Neural cell (in vitro differentiated cells): ENCODE measurements around the gene LRRFIP2. TPM values are rescaled to one million over a fixed set of nuclear protein-coding genes. Genes with fewer than 3 reads are reported as not detected.

Source experiments
- H2AFZ ChIP-seq: fragments of 200-600, 300-800 bp; sonication (generic), shearing (Covaris generic); 2 replicates; pipeline ENCODE4 v1.6.0; 2014; ENCODE audit warnings: low read depth, mild to moderate bottlenecking, antibody characterized with exemption, low read length, moderate library complexity
- H3F3A ChIP-seq: fragments of 200-600 bp; shearing (Covaris generic); 2 replicates; pipeline ENCODE4 v1.6.1; 2016; ENCODE audit warnings: mild to moderate bottlenecking, moderate library complexity, mixed read lengths, antibody characterized with exemption, low read length; ENCODE audit not compliant: insufficient read depth, poor library complexity, severe bottlenecking
- H3K27ac ChIP-seq: fragments of 200-600, 300-800 bp; sonication (generic), shearing (Covaris generic); 2 replicates; pipeline ENCODE4 v1.5.1; 2014; ENCODE audit warnings: mild to moderate bottlenecking, low read length, moderate library complexity
- H3K27me3 ChIP-seq: fragments of 300-800, 200-600 bp; sonication (generic), shearing (Covaris generic); 2 replicates; pipeline ENCODE4 v1.6.0; 2014; ENCODE audit warnings: mild to moderate bottlenecking, low read depth, low read length, moderate library complexity; ENCODE audit not compliant: insufficient read depth
- H3K36me3 ChIP-seq: fragments of 300-800, 200-600 bp; sonication (generic), shearing (Covaris generic); 2 replicates; pipeline ENCODE4 v1.5.1; 2014; ENCODE audit warnings: mild to moderate bottlenecking, antibody characterized with exemption, low read length, moderate library complexity; ENCODE audit not compliant: insufficient read depth
- H3K4me2 ChIP-seq: fragments of 300-800, 200-600 bp; sonication (generic), shearing (Covaris generic); 2 replicates; pipeline ENCODE4 v1.6.0; 2014; ENCODE audit warnings: mild to moderate bottlenecking, low read length
- H3K4me3 ChIP-seq: fragments of 300-800, 200-600 bp; sonication (generic), shearing (Covaris generic); 2 replicates; pipeline ENCODE4 v1.5.1; 2014; ENCODE audit warnings: mild to moderate bottlenecking, low read length, moderate library complexity
- H3K79me2 ChIP-seq: fragments of 200-600 bp; shearing (Covaris generic); replicated peaks from 2 replicates; pipeline ENCODE4 v1.6.0; 2014; ENCODE audit warnings: mild to moderate bottlenecking, low read length, moderate library complexity; ENCODE audit not compliant: insufficient read depth
- H3K9ac ChIP-seq: fragments of 300-800, 200-600 bp; sonication (generic), shearing (Covaris generic); 2 replicates; pipeline ENCODE4 v1.6.1; 2016; ENCODE audit warnings: mild to moderate bottlenecking, low read length, mixed read lengths
- H3K9me2 ChIP-seq: fragments of 200-600 bp; shearing (Covaris generic); 2 replicates; pipeline ENCODE4 v1.6.1; 2016; ENCODE audit warnings: mild to moderate bottlenecking, low read length, mixed read lengths; ENCODE audit not compliant: insufficient read depth
- H3K9me3 ChIP-seq: fragments of 200-600, 300-800 bp; sonication (generic), shearing (Covaris generic); 2 replicates; pipeline ENCODE4 v1.6.1; 2016; ENCODE audit warnings: mild to moderate bottlenecking, mixed run types, low read length, moderate library complexity, mixed read lengths
- H4K20me1 ChIP-seq: fragments of 200-600 bp; shearing (Covaris generic); 2 replicates; pipeline ENCODE4 v1.6.1; 2016; ENCODE audit warnings: mild to moderate bottlenecking, mixed run types; ENCODE audit not compliant: insufficient read depth
- EP300 ChIP-seq: fragments of 450-650 bp; conservative IDR thresholded peaks from 2 replicates; pipeline ENCODE4 v1.6.1; 2014; ENCODE audit warnings: antibody characterized with exemption, mild to moderate bottlenecking, moderate library complexity; ENCODE audit not compliant: poor library complexity, severe bottlenecking
- EZH2 ChIP-seq: fragments of 200-600, 300-800 bp; shearing (Covaris generic), sonication (generic); IDR thresholded peaks from 2 replicates; pipeline ENCODE4 v1.6.1; 2014; ENCODE audit warnings: antibody characterized with exemption, low read length, borderline replicate concordance, mild to moderate bottlenecking; ENCODE audit not compliant: insufficient read depth, poor library complexity, severe bottlenecking
- MXI1 ChIP-seq: fragments of 450-650 bp; conservative IDR thresholded peaks from 2 replicates; pipeline ENCODE4 v1.6.1; 2014; ENCODE audit warnings: antibody characterized with exemption, mild to moderate bottlenecking; ENCODE audit not compliant: poor library complexity, severe bottlenecking
- POLR2AphosphoS5 ChIP-seq: IDR thresholded peaks from 2 replicates; pipeline ENCODE4 v1.6.1; 2012
- RAD21 ChIP-seq: fragments of 450-650 bp; conservative IDR thresholded peaks from 2 replicates; pipeline ENCODE4 v1.6.1; 2014; ENCODE audit warnings: antibody characterized with exemption, mild to moderate bottlenecking, moderate library complexity
- SMC3 ChIP-seq: fragments of 450-650 bp; conservative IDR thresholded peaks from 2 replicates; pipeline ENCODE4 v1.6.1; 2014; ENCODE audit warnings: antibody characterized with exemption, mild to moderate bottlenecking, moderate library complexity; ENCODE audit not compliant: poor library complexity
- TAF1 ChIP-seq: IDR thresholded peaks from 2 replicates; pipeline ENCODE4 v1.6.1; 2012; ENCODE audit warnings: low read depth
- polyA plus RNA-seq: library from polyadenylated mRNA; depleted of rRNA; stranded (reverse); fragments of >200 nt; gene quantifications from 2 replicates; pipeline ENCODE4 v1.2.3, GENCODE V29; 2014
- TF ChIP-seq, protein P1 (sequence below): fragments of 450-650 bp; IDR thresholded peaks from 2 replicates; pipeline ENCODE4 v1.5.1; 2014; ENCODE audit warnings: antibody characterized with exemption, mild to moderate bottlenecking, moderate library complexity; ENCODE audit not compliant: poor library complexity, severe bottlenecking
- TF ChIP-seq, protein P2 (sequence below): IDR thresholded peaks from 2 replicates; pipeline ENCODE4 v1.6.1; 2012; ENCODE audit warnings: borderline replicate concordance

Gene LRRFIP2
- polyA plus RNA-seq, 1 donor from 2014 or later: 143 TPM

DNA sequence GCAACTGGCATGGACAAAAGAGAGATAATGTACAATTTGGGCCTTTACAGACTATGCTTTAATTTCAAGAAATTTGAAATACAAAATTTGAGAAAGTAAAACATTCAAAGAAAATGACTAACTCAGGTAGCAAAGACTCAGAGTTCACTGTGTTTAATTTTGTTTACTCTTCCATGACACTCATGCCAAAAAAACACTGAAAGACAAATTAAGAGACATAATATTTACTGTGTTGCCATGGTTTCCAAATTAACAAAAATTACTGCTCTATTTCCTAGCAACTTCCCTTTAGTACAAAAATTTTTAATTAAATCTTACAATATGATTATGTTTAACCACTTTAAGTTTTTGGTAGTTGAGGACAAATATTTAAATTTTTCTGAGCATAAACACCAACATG is 29.6 kb downstream of the LRRFIP2 start:
- no peak overlapping the region for H3K4me3 ChIP-seq
- H3K9me2 ChIP-seq: no peaks in the 10 kb centered on the region
- H3K27ac ChIP-seq: no peak overlapping the region
- H3K79me2 ChIP-seq: no peaks in the 10 kb centered on the region
- no peaks in the 10 kb centered on the region for H3K27me3 ChIP-seq
- H3K9ac ChIP-seq: no peak overlapping the region
- no peaks in the 10 kb centered on the region for H4K20me1 ChIP-seq
- no peak overlapping the region for H2AFZ ChIP-seq
- no peaks in the 10 kb centered on the region for H3K9me3 ChIP-seq
- H3K36me3 ChIP-seq: peaks cover 7% of the 10 kb centered on the region
- TF ChIP-seq RAD21: no peak
- no peak for TF ChIP-seq EZH2
- TF ChIP-seq POLR2AphosphoS5: no peak
- no peak for TF ChIP-seq TAF1
- no peak for TF ChIP-seq EP300
- TF ChIP-seq, protein P1, sequence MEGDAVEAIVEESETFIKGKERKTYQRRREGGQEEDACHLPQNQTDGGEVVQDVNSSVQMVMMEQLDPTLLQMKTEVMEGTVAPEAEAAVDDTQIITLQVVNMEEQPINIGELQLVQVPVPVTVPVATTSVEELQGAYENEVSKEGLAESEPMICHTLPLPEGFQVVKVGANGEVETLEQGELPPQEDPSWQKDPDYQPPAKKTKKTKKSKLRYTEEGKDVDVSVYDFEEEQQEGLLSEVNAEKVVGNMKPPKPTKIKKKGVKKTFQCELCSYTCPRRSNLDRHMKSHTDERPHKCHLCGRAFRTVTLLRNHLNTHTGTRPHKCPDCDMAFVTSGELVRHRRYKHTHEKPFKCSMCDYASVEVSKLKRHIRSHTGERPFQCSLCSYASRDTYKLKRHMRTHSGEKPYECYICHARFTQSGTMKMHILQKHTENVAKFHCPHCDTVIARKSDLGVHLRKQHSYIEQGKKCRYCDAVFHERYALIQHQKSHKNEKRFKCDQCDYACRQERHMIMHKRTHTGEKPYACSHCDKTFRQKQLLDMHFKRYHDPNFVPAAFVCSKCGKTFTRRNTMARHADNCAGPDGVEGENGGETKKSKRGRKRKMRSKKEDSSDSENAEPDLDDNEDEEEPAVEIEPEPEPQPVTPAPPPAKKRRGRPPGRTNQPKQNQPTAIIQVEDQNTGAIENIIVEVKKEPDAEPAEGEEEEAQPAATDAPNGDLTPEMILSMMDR: no peak
- TF ChIP-seq, protein P2, sequence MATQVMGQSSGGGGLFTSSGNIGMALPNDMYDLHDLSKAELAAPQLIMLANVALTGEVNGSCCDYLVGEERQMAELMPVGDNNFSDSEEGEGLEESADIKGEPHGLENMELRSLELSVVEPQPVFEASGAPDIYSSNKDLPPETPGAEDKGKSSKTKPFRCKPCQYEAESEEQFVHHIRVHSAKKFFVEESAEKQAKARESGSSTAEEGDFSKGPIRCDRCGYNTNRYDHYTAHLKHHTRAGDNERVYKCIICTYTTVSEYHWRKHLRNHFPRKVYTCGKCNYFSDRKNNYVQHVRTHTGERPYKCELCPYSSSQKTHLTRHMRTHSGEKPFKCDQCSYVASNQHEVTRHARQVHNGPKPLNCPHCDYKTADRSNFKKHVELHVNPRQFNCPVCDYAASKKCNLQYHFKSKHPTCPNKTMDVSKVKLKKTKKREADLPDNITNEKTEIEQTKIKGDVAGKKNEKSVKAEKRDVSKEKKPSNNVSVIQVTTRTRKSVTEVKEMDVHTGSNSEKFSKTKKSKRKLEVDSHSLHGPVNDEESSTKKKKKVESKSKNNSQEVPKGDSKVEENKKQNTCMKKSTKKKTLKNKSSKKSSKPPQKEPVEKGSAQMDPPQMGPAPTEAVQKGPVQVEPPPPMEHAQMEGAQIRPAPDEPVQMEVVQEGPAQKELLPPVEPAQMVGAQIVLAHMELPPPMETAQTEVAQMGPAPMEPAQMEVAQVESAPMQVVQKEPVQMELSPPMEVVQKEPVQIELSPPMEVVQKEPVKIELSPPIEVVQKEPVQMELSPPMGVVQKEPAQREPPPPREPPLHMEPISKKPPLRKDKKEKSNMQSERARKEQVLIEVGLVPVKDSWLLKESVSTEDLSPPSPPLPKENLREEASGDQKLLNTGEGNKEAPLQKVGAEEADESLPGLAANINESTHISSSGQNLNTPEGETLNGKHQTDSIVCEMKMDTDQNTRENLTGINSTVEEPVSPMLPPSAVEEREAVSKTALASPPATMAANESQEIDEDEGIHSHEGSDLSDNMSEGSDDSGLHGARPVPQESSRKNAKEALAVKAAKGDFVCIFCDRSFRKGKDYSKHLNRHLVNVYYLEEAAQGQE: no peak
- TF ChIP-seq SMC3: no peak
- TF ChIP-seq MXI1: no peak
- no peak overlapping the region for H3K4me2 ChIP-seq
- H3F3A ChIP-seq: no peaks in the 10 kb centered on the region

DNA sequence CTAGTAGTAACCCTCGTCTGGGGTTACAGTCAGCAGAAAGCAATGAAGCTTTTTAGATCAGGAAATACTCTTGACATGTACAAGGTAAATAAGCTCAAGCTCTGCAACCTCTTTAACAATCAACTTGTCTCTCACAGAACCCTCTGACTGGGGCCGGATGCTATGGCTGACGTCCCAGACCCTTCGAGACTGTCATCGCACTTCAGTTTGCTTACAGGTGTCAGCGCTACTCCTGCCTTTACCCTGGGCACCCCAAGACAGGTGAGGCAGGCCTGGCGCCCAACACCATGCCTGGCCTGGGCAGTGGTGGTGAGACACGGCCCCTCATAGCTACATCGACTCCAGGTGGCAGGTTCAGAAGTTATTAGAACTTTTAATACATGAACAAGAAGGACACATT is 30.6 kb downstream of the LRRFIP2 start:
- H3K27ac ChIP-seq: no peak overlapping the region
- peaks cover 7% of the 10 kb centered on the region for H3K36me3 ChIP-seq
- H3K9ac ChIP-seq: no peak overlapping the region
- H3K79me2 ChIP-seq: no peaks in the 10 kb centered on the region
- H4K20me1 ChIP-seq: no peaks in the 10 kb centered on the region
- no peaks in the 10 kb centered on the region for H3F3A ChIP-seq
- no peaks in the 10 kb centered on the region for H3K9me2 ChIP-seq
- no peak overlapping the region for H2AFZ ChIP-seq
- TF ChIP-seq SMC3: no peak
- TF ChIP-seq TAF1: no peak
- TF ChIP-seq, protein P2: no peak
- TF ChIP-seq RAD21: no peak
- no peak for TF ChIP-seq POLR2AphosphoS5
- TF ChIP-seq EZH2: no peak
- no peak for TF ChIP-seq EP300
- TF ChIP-seq, protein P1: no peak
- no peak for TF ChIP-seq MXI1
- H3K9me3 ChIP-seq: no peaks in the 10 kb centered on the region
- H3K4me3 ChIP-seq: no peak overlapping the region
- no peaks in the 10 kb centered on the region for H3K27me3 ChIP-seq
- H3K4me2 ChIP-seq: no peak overlapping the region
